RCC 7860 (cell line): Measurements from ENCODE around the gene EFCAB12.

Source experiments
- DNase-seq: peaks from one replicate; pipeline ENCODE4 v3.0.0-alpha.2; 2015; ENCODE audit warnings: low spot score
- FAIRE-seq: peaks from 2 replicates; lab custom pipeline; 2012; peaks lifted over from hg19 to GRCh38; lab: Jason Lieb, UNC

EFCAB12 gene

GRCh38 chr3:129428376-129429079, at the start of gene EFCAB12:
TSS of gene EFCAB12 (minus strand) at chr3:129428636. CDS start at chr3:129428488, 148 bp downstream.
- DNase-seq = no peak
- FAIRE-seq = no peak

GRCh38 chr3:129476586-129476985, 48.1 kb upstream of the EFCAB12 start:
- DNase-seq = no peak
- FAIRE-seq = no peak

- DNase-seq = no peak
- FAIRE-seq = no peak
Measured at GRCh38 chr3:129475863-129476262, 47.4 kb upstream of the EFCAB12 start.

GRCh38 chr3:129474984-129475804, 46.8 kb upstream of the EFCAB12 start:
- no peak for FAIRE-seq

GRCh38 chr3:129473769-129474152, 45.3 kb upstream of the EFCAB12 start:
- DNase-seq (no peak), FAIRE-seq (no peak)

More at GRCh38 chr3:129474984-129475804, 46.8 kb upstream of the EFCAB12 start:
- DNase-seq = no peak

GRCh38 chr3:129473067-129473768, 44.8 kb upstream of the EFCAB12 start:
- no peak for DNase-seq
- no peak for FAIRE-seq

- FAIRE-seq = no peak
Measured at GRCh38 chr3:129470861-129471260, 42.4 kb upstream of the EFCAB12 start.

GRCh38 chr3:129469026-129469425, 40.6 kb upstream of the EFCAB12 start:
- FAIRE-seq (no peak), DNase-seq (no peak)

More at GRCh38 chr3:129470861-129471260, 42.4 kb upstream of the EFCAB12 start:
- DNase-seq = no peak

GRCh38 chr3:129467932-129468331, 39.5 kb upstream of the EFCAB12 start:
- DNase-seq = no peak
- FAIRE-seq = no peak

- DNase-seq (no peak), FAIRE-seq (no peak)
Measured at GRCh38 chr3:129463716-129464115, 35.3 kb upstream of the EFCAB12 start.

GRCh38 chr3:129463094-129463493, 34.7 kb upstream of the EFCAB12 start:
- FAIRE-seq = no peak
- no peak for DNase-seq

GRCh38 chr3:129462361-129462968, 34.0 kb upstream of the EFCAB12 start:
- DNase-seq (no peak), FAIRE-seq (no peak)

GRCh38 chr3:129461461-129462146, 33.2 kb upstream of the EFCAB12 start:
- no peak for FAIRE-seq
- DNase-seq = no peak

- FAIRE-seq = no peak
Measured at GRCh38 chr3:129461022-129461421, 32.6 kb upstream of the EFCAB12 start.

GRCh38 chr3:129460572-129460971, 32.1 kb upstream of the EFCAB12 start:
- DNase-seq = no peak
- FAIRE-seq = no peak

More at GRCh38 chr3:129461022-129461421, 32.6 kb upstream of the EFCAB12 start:
- DNase-seq = no peak

GRCh38 chr3:129460155-129460554, 31.7 kb upstream of the EFCAB12 start:
- DNase-seq = no peak
- no peak for FAIRE-seq

GRCh38 chr3:129453732-129454131, 25.3 kb upstream of the EFCAB12 start:
- DNase-seq (no peak), FAIRE-seq (no peak)

GRCh38 chr3:129449279-129450115, 21.1 kb upstream of the EFCAB12 start:
- FAIRE-seq = no peak
- no peak for DNase-seq

- DNase-seq (no peak), FAIRE-seq (no peak)
Measured at GRCh38 chr3:129448186-129448895, 19.9 kb upstream of the EFCAB12 start.
